Activated CD8-positive, alpha-beta memory T cell treated with anti-CD3 and anti-CD28 coated beads for 48 hours (primary cell): Measurements from ENCODE around the gene CRNKL1.

Source experiments
- DNase-seq, 3 experiments: peaks; one replicate each; pipeline ENCODE4 v3.0.0-alpha.2; 2020; ENCODE audit warnings: low read depth in 2 of 3, low spot score in 2 of 3

The CRNKL1 gene

DNA sequence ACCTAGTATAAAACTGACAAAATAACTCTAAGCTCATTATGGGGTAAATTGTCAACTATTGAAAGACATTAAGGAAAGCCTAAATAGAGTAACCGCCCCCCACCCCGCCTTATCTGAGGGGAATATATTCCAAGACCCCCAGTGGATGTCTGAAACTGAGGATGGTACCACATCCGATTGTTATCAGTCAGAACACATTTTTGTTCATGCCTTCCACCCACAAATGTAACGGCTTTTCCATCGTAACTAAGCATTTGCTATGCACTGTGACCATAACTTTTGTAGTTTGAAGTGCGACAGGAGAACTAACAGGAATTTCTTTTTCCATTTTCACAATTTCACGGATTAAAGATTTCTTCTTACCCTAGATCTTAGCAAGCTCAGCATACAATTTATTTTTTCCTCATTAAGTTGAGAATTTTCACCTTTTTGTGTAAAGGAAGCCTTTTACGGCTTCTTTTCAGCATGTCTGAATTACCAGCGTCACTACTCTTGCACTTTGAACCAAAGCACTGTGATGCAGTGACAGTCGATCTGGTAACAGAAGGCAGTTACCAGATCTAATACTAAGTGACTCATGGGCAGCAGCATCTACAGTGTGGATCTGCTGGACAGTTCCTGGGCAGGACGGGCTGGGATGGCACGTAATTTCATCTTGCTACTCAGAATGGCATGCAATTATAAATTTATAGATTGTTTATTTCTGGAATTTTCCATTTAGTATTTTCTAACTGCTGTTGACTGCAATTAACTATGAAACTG is 11.9 kb upstream of the CRNKL1 start:
- DNase-seq, result no peak

DNA sequence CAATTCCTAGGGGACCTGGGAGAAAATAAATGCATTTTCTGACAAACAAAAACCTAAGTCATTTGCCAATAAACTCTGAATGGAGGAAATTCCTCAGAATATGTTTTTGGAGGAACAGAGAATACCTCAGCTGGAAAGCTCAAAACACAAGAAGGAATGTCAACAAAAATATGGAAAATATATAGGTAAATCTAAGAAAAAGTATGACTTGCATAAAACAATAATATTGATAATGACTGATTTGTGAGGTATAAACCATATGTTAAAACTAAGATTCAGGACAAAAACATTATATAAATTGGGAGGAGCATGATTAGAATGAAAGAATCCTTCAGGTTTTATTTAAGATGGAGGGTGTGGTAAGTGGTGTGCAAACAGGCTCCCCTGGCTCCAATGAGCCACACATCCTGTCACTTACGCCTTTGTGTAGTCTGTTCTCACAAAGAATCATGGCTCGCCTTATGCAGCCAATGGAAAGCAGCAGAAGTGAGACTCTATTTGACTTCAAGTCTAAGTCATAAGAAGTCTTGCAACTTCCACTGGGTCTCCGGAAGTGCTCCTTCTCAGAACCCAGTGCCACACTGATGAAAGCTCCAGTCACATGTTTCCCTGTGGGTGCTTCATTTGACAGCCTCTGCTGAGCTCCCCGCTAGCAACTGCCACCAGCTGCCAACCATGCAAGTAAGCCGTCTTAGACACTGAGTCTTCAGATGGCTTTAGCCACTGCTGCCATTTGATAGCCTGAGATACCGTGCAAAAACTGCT is 8.2 kb upstream of the CRNKL1 start:
- DNase-seq, result no peak

DNA sequence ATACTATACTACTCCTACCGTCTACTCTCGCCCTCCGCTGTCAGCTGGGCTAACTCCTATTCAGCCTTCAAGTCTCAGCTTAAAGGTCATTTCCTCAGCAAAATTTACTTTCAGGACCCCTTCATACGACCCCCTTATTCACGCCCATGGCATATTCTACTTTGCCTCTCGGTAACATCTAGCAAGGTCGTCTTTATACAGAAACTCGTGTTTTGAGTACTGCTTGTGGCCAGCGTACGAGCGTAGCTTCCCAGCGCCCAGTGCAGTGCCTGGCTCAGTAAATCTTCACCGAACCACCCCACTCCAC is 546 bp downstream of the CRNKL1 start:
- no peak for DNase-seq

DNA sequence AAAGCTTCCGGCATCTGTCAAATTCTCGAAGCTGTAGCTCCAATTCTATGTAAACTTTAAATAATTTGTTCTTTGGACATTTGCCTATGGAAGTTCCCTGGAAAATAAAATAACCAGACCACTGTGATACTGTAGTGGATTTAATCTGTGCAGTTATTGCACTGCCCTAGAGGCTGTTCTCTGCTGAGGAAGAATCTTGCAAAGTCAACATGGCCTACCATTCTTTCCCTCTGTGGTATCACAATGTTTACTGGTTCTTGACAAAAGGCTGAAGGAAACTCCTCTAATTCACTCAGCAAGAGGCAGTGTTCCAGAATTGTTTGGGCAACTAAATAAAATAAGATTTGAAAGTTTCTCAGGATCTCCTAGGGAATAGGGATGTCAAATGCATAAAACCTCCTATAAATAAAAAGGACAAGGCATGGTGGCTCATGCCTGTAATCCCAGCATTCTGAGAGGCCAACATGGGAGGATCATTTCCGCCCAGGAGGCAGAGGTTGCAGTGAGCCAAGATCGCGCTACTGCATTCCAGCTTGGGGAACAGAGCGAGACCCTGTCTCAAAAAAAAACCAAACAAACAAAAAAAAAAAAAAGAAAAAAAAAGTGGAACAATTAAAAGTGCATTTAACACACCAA is 12.4 kb downstream of the CRNKL1 start:
- DNase-seq, result no peak

DNA sequence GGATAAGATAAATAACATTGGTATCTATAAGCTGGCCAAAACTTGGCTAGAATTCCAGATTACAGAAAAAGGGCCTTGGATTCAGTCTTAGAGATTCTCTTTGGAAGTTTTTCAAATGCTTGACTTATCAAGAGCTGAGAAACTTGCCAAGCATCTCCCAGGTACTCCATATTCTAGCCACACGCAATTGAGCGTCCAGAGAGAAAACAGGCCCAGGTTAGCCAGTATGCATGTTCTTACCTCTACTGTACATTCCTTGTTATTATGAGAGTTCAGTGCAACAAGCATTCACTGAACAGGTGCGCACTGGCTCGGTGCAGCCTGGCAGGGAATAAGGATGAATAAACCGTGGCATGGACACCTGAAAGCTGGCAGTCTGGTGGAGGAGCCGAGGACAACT is 13.7 kb downstream of the CRNKL1 start:
- DNase-seq, result no peak

DNA sequence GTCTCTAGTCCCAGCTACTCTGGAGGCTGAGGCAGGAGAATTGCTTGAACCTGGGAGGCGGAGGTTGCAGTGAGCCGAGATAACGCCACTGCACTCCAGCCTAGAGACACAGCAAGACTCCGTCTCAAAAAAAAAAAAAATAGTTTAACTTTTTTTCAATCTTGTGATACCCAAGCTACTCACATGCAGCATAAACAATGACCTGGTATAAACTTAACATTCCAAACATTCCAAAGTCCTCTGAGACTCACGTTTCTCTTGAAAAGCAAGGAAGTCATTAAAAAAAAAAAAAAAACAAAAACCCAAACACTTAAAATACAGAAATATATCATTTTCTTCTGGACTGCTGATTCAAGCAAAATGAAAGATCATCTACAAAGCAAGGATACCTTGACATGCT is 14.3 kb downstream of the CRNKL1 start:
- DNase-seq, result no peak

DNA sequence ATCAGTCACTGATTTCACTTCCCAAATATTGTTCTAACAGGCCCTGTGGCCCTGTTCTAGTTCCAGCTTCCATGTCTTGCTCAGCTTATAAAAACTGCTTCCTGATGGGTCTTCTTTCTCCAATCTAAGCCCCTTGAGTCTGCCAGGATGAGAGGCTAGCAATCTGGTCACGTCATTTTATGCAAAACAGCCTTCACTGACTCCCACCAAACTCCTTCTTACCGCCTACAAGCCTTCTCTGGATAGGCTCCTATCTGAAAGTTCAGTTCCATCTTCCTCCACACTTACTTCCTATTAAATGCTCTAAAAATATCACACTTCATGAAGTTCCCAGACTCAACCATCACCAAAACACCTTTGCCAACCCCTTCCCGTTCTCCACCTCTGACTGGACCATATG is 15.5 kb downstream of the CRNKL1 start:
- DNase-seq, result no peak

DNA sequence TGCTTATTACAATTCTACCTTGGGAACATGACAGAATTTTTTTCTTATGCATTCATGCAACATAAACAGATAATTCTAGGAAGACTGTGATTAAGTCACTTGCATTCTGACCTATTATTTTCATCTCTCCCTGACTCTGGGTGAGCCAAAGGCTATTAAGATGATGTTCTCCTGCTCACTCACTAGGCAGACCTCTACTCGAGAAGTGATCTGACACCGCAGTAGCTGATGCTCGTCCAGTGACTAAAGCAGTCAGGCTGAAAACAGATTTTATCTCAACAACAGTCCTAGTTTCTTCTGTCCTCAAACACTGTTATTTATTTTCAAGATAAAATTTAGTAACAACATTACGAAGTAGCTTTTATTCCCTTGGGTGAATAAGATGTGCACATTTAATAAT is 17.8 kb downstream of the CRNKL1 start:
- no peak for DNase-seq

DNA sequence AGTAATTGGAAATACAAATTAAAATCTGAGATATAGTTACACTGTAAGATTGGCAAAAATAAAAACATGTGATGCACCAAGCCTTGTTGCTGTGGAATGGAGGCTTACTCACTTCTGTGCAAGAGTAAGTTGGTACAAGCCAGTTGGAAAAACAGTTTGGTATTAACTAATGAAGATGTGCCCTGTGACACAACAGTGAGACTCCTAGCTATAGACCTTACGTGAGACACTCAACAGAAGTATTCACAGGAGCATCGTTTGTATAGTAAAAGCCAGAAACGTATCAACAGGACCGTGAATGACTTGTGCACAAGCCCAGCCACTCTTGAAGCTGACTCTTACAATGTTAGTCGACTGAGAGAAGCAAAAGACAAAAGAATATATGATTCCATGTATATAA is 20.5 kb downstream of the CRNKL1 start:
- DNase-seq, result no peak

DNA sequence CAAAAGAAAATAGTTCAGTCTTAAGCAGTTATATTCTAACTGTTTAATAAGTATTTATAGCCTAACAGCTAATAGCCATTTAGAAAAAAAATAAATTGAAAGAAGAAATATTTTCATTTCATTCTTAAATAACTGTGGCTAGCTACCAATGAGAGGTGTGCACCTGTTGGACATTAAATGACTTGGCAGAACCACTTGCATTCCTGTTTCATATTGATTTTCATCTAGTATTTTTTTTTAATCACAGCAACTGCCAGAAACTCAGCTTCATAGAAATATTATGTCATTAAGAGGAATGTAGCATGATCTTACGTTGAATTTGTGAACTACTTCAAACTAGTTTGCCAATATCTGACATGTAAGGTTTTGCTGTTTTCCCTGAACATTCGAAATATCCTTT is 25.0 kb downstream of the CRNKL1 start:
- DNase-seq, result no peak

DNA sequence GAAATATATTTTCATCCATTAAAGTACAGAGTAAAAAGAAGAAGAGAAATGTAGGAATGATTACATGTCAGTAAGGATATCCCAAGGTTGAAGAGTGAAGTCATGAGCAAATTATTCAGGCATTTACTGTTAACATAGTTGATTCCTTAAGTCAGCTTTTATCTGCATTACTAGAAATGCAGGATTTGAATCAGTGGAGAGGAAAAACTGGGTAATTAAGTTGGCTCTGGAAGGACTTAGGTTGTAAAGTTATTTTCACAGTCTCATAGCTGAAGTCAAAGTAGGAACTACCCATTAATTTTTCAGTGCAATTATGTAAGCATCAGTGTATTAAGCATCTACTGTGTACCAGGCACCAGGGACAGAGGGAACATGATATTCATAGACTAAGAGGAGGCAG is 27.3 kb downstream of the CRNKL1 start:
- no peak for DNase-seq

DNA sequence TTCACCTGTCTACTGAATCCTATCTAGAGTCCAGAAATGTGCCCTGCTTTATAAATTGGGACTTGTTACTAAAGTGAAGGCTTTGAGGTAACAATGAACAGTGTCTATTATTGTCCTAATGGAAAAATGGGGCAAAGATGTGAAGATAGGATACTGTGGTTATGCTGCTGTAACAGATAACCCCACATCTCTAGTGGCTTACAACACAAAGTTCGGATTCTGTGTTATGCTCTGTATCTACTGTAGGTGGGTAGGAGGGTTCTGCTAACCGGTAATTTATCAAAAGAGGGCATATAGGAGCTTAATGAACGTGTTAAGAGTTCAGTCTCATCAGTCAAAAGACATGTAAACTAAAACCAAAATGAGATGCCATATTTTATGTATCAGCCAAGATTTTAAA is 28.9 kb downstream of the CRNKL1 start:
- DNase-seq, result no peak

DNA sequence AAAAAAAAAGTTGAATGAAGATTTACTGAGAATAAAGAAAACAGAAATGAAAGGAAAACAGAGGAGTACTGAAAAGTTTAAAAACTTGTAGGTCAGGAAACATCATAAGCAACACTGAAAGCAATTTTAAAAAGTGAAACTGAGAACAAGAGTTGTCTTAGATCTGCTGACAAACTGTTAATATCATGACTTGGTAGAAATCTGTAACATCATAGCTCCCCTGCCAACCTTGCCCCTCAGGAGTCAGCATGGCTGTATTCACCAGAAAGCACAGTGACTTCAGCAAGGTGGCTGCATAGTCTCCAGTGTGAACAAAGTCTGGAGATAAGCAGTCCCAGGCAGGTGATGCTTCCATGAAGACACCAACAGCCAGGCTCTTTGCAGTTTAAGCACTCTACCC is 29.8 kb downstream of the CRNKL1 start:
- DNase-seq, result no peak

DNA sequence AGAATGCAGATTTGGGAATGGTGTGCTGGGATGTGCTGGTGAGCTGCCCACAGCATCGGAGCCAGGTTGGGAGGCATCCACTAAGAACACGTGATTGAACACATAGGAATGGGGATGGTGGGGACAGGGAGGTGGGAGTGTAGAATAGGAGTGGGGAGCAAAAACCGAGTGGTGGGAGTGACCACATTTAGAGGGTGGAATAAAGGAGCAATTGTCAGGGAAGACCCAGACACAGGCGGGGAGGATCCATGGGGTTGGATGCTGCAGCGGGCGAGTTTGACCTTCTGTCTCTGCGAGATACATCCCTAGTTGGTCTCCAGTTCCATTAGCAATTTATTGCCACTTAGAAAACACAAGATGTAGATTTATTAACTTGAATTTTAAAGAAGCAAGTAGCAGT is 30.4 kb downstream of the CRNKL1 start:
- no peak for DNase-seq

DNA sequence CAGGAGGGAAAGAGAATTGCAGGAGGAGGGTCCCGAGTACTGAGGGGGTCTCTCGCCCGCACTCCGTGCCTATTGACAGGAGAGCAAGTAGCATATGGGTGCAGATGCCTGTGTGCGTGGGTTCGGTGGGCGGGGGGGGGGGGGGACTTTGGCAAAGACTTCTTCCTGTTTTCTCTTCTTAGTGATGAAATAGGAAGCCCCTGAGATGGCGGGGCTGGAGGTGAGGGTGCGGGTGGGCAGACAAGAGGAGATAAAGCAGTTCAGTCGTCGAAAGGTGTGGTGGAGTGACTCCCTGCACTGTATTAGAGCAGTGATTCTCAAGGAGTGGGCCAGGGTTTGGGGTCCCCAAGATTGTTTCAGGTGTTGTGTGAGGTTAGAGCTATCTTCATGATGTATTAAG is 31.4 kb downstream of the CRNKL1 start:
- DNase-seq, result no peak

DNA sequence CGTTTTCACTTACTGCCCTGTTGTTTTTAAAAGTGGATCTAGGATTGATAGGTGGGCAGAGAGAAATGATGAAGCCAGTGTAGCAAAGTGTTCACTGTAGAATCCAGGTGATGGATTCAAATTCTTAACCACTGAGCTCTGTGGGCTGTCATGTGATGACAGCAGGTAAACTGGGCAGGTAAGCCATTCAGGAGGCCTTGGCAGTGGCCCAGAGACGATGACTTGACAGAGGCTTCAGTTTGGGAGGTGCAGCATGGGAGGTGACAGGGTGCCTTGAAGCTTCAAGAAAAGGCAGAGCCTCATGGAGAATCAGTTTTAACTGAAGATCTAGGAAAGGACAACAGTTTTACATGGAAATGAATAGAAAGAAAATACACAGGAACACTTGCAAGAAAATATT is 33.1 kb downstream of the CRNKL1 start:
- DNase-seq, result no peak

DNA sequence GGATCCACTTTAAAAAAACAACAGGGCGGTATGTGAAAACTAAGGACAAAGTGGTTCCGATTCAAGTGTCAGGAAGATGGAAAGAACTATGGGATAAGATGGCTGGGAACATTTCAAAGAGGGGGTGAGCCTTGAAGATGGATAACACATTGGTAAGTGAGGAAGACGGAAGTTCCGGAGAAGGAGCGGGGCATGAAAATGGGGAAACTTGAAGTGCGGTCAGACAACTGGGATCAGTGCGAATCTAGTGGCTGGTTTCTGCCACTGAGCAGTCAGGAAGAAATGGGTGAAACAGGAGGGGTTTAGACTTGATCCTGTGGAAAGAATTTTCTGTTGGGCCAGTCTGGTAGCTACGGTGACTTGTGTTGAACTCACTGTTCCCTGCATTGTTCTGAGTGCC is 33.9 kb downstream of the CRNKL1 start:
- no peak for DNase-seq

DNA sequence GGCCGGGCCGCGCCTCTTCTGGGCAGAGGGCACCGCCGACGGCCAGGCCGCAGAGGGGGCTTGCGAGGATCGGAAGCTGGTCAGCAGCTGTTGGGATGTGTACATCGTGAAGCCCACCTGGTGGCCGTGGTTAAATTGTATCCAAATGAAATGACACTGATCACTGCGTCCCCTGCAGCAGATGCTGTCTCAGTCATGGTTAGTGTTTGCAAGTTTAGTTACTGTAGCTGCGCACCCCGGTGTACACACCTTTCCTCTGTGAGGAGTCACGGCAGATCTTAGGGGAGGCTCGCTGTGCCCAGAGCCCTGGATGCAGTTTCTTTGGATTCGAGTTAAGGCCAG is 34.5 kb downstream of the CRNKL1 start:
- DNase-seq, result no peak

DNA sequence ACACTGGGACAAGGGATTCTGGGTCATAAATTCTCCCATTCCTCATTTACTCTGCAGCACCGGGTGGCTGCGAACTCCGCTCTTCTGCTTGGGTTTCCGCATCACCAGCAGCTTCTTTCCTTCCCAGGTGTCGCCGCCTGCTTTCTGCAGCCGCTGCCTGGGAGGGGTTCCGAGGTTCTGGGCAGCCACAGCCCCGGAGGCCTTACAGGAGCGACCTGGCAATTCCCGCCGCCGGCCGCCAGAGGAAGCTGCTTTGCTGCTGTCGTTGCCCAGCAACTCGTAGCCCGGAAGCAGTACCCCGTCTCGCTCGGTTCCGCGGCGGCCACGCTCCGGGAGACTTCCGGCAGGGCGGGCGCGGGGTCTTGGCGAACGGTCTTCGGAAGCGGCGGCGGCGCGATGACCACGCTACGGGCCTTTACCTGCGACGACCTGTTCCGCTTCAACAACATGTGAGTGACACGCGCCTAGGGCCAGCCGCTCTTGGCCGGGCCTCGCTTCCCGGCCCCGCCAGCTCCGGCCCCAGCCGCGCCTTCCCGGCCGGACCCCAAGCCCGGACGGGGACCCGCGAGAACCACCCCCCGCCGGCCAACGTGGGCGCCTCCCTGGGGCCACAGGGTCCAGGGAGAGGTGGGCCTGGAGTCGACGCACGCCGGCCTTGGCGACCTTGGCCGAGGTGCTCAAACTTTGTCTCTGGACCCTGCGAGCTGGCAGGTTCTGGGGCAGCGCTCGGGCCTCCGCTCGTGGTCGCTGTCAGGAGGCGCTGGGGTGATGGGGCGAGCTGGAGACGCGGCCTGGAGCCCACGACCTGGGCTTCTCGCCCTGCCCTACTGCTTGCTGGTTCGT is 35.0 kb downstream of the CRNKL1 start, which contains the start of gene NAA20:
TSS of gene NAA20 (plus strand) at position 362 of the 843 bp plus-strand sequence. CDS start at position 397, 35 bp downstream.
- peak; percentile 79 for DNase-seq

DNA sequence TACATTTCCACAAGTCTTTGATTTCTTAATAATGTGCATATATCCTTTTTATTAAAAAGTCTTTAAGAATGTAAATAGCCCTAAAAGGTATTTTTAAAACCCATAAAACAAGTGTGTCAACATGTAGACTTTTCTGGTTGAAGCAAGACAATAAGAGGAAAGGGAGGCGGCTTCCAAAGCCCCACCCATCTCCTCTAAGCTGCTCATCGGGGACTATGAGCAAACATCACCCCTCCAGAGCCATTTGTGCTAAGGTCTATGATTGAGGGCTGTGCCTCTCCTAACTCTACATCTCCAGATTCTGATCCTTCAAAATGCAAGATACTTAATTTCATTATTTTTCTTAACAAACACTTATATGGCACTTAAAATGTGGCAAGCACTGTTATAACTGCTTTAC is 37.6 kb downstream of the CRNKL1 start:
- DNase-seq, result no peak

DNA sequence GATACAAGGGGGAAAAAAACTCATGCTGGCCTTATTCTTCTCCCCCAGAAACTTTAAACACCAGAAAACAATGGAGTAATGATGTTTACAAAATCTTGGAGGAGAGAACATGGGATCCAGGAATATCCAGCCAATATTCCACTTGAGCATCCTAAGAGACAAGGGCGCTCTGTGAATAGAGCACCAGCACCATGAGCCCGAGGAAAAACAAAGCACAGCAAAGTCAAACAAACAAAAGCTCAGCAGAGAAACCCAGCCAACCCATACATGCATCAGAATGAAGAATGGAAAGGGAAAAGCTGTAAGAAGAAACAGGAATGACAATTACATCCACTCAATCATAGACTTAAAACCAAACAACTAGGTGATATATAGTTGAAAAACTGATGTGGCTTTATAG is 39.7 kb downstream of the CRNKL1 start:
- no peak for DNase-seq
